Measurements from ENCODE around the gene HCN4. TPM values are rescaled to one million over a fixed set of nuclear protein-coding genes. Genes with fewer than 3 reads are reported as not detected.

Gene HCN4
- total and polyA plus RNA-seq, 8 donors = 0.03 to 1.7 (median 0.18) TPM; not detected in 3

DNA sequence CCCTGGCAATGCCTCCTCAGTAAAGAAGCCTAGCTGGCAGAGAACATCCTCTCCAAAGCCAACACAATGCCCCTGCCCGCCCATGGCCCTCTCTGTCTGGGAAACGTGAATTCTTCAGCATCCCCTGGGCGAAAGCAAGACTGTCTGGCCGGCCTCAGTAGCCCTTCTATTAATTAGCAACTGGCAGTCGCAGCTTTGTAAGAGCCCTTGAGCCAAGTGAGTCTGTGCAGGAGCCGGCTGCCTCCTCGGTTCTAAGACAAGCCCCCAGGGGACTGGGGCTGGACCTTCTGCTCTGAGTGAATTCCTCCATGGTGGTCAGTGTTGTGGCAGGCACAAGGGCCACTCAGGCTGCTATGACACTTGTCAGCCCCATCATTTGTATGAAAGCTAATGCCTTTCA is 7.4 kb downstream of the HCN4 start:
- TF ChIP-seq POLR2AphosphoS5 (IDR thresholded peaks at IDR 0.05) (no peak), POLR2A (IDR thresholded peaks at IDR 0.05) (no peak), EP300 (IDR thresholded peaks at IDR 0.05) (no peak)
- TF ChIP-seq, protein P1, sequence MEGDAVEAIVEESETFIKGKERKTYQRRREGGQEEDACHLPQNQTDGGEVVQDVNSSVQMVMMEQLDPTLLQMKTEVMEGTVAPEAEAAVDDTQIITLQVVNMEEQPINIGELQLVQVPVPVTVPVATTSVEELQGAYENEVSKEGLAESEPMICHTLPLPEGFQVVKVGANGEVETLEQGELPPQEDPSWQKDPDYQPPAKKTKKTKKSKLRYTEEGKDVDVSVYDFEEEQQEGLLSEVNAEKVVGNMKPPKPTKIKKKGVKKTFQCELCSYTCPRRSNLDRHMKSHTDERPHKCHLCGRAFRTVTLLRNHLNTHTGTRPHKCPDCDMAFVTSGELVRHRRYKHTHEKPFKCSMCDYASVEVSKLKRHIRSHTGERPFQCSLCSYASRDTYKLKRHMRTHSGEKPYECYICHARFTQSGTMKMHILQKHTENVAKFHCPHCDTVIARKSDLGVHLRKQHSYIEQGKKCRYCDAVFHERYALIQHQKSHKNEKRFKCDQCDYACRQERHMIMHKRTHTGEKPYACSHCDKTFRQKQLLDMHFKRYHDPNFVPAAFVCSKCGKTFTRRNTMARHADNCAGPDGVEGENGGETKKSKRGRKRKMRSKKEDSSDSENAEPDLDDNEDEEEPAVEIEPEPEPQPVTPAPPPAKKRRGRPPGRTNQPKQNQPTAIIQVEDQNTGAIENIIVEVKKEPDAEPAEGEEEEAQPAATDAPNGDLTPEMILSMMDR (IDR thresholded peaks at IDR 0.05) = no peak
- DNase-seq = no peak
- intact Hi-C loops (cut with DNase I; ENCODE audit: low total_unique reads) = no loop called here
- no peak overlapping the region for H3K27ac ChIP-seq
- peaks cover 0 to 84% (median 33%) of the 10 kb centered on the region in 3 donors for H3K27me3 ChIP-seq
- no peaks in the 10 kb centered on the region for H3K36me3 ChIP-seq
- WGBS, 5 donors = 58 to 76% (median 70%) methylated on average over 7 of the region's 7 CpGs
- no peaks in the 10 kb centered on the region for H3K9me3 ChIP-seq
- H3K4me1 ChIP-seq = no peaks in the 10 kb centered on the region
- no peak overlapping the region for H3K4me3 ChIP-seq

- H3K36me3 ChIP-seq = no peaks in the 10 kb centered on the region
- no peaks in the 10 kb centered on the region for H3K9me3 ChIP-seq
- H3K27me3 ChIP-seq = peaks cover 0 to 80% (median 16%) of the 10 kb centered on the region in 3 donors
- no peak for TF ChIP-seq POLR2AphosphoS5 (IDR thresholded peaks at IDR 0.05)
- TF ChIP-seq POLR2A (IDR thresholded peaks at IDR 0.05) = no peak
- TF ChIP-seq, protein P1 (IDR thresholded peaks at IDR 0.05) = no peak
- no peak for TF ChIP-seq EP300 (IDR thresholded peaks at IDR 0.05)
- H3K4me3 ChIP-seq = no peak overlapping the region
- 74 to 86% (median 79%) methylated on average over 5 of the region's 5 CpGs for WGBS, 5 donors
- no peaks in the 10 kb centered on the region for H3K4me1 ChIP-seq
- intact Hi-C loops (cut with DNase I; ENCODE audit: low total_unique reads) = no loop called here
- no peak for DNase-seq
- H3K27ac ChIP-seq = no peak overlapping the region
Measured at GRCh38 chr15:73359651-73360050, 9.1 kb downstream of the HCN4 start.

DNA sequence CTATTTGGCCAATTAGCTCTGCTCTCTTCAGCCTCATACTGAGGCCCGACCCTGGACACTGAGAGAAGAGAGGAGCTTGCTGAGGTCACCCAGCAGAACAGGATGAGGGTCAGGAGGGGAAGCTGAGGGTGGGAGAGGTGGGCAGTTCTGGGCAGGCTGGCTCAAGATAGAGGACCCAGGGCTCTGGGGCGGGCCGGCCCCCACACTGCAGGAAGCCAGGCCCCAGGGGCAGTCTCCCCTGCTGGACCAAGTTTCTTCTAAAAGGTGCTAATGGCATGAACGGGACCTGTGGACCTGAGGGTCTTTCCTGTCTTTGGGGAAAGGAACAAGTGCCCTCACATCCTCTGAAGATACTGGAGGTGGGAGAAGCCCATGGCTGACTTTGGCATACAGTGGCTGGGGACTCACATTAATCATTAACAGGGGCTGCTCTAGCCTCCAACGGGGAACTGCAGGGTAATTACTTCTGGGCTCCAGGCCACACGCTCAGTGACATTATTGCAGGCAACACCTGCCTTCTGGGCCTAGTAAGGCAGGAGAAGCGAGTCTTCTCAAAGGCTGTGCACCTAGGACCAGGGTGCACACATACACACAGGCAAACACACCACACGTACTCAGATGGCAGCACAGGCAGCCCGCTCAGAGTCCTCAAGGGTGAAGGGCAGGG is 10.6 kb downstream of the HCN4 start:
- DNase-seq = peak in 1 of 2 donors; percentile 83
- no peaks in the 10 kb centered on the region for H3K36me3 ChIP-seq
- H3K4me1 ChIP-seq = no peaks in the 10 kb centered on the region
- TF ChIP-seq EP300 (IDR thresholded peaks at IDR 0.05) (no peak), POLR2AphosphoS5 (IDR thresholded peaks at IDR 0.05) (no peak), POLR2A (IDR thresholded peaks at IDR 0.05) (no peak)
- TF ChIP-seq, protein P1 (IDR thresholded peaks at IDR 0.05) = no peak
- H3K27me3 ChIP-seq = peaks cover 0 to 80% (median 6%) of the 10 kb centered on the region in 3 donors
- no peaks in the 10 kb centered on the region for H3K9me3 ChIP-seq
- 29 to 55% (median 52%) methylated on average over 7 to 9 of the region's 9 CpGs for WGBS, 5 donors
- intact Hi-C loops (cut with DNase I; ENCODE audit: low total_unique reads) = no loop called here
- no peak overlapping the region for H3K4me3 ChIP-seq
- no peak overlapping the region for H3K27ac ChIP-seq

- H3K36me3 ChIP-seq = no peaks in the 10 kb centered on the region
- intact Hi-C loops (cut with DNase I; ENCODE audit: low total_unique reads) = no loop called here
- no peak for DNase-seq
- H3K4me1 ChIP-seq = no peaks in the 10 kb centered on the region
- H3K9me3 ChIP-seq = no peaks in the 10 kb centered on the region
- WGBS, 5 donors = 69 to 81% (median 78%) methylated on average over 5 to 6 of the region's 6 CpGs
- peaks cover 0 to 80% (median 0%) of the 10 kb centered on the region in 3 donors for H3K27me3 ChIP-seq
- H3K27ac ChIP-seq = no peak overlapping the region
- TF ChIP-seq POLR2A (IDR thresholded peaks at IDR 0.05) = no peak
- TF ChIP-seq, protein P1 (IDR thresholded peaks at IDR 0.05) = no peak
- no peak for TF ChIP-seq EP300 (IDR thresholded peaks at IDR 0.05)
- TF ChIP-seq POLR2AphosphoS5 (IDR thresholded peaks at IDR 0.05) = no peak
- H3K4me3 ChIP-seq = no peak overlapping the region
Measured at GRCh38 chr15:73355612-73356265, 13.0 kb downstream of the HCN4 start.
